Keratinocyte (primary cell): Measurements from ENCODE around the gene EMX1. TPM values are rescaled to one million over a fixed set of nuclear protein-coding genes. Genes with fewer than 3 reads are reported as not detected.

Experiments used
- DNase-seq: peaks from one replicate; pipeline ENCODE4 v3.0.0-alpha.2; 2011; ENCODE audit warnings: low read depth, missing footprints, low spot score
- FAIRE-seq: peaks from 2 replicates; lab custom pipeline; 2011; peaks lifted over from hg19 to GRCh38; lab: Jason Lieb, UNC
- H2AFZ ChIP-seq: 2 replicates; pipeline ENCODE4 v1.6.0; 2012; ENCODE audit warnings: low read length, control low read depth, inconsistent platforms; ENCODE audit not compliant: control insufficient read depth
- H3K27ac ChIP-seq: 2 replicates; pipeline ENCODE4 v1.5.1; 2011; ENCODE audit warnings: low read length; ENCODE audit not compliant: control insufficient read depth, insufficient read depth
- H3K27me3 ChIP-seq: 3 replicates; pipeline ENCODE4 v1.6.0; 2011; ENCODE audit warnings: low read length; ENCODE audit not compliant: control insufficient read depth, insufficient read depth; ENCODE audit errors: extremely low read depth
- H3K36me3 ChIP-seq, 2 experiments: 2 replicates in 1 of 2; 3 replicates in 1 of 2; pipeline ENCODE4 v1.5.1; 2011; ENCODE audit warnings: low read length in 2 of 2, mild to moderate bottlenecking in 1 of 2; ENCODE audit not compliant: control insufficient read depth in 2 of 2, insufficient read depth in 2 of 2; ENCODE audit errors: extremely low read depth in 1 of 2
- H3K4me1 ChIP-seq: 3 replicates; pipeline ENCODE4 v1.5.1; 2011; ENCODE audit warnings: low read length; ENCODE audit not compliant: control insufficient read depth, insufficient read depth; ENCODE audit errors: extremely low read depth
- H3K4me2 ChIP-seq: 3 replicates; pipeline ENCODE4 v1.6.0; 2011; ENCODE audit warnings: low read depth, low read length; ENCODE audit not compliant: control insufficient read depth, insufficient read depth; ENCODE audit errors: extremely low read depth
- H3K4me3 ChIP-seq, 3 experiments: fragments of 200-600 bp in 1 of 3; sonication (generic) in 1 of 3; 2 replicates in 2 of 3; 3 replicates in 1 of 3; pipeline ENCODE4 v1.5.1; 2011 to 2016; ENCODE audit warnings: low read length in 3 of 3, mild to moderate bottlenecking in 3 of 3, control low read depth in 2 of 3, inconsistent platforms in 1 of 3, low read depth in 1 of 3, mixed read lengths in 1 of 3, mixed run types in 1 of 3, moderate library complexity in 1 of 3; ENCODE audit not compliant: control insufficient read depth in 2 of 3, insufficient read depth in 2 of 3; ENCODE audit errors: extremely low read depth in 1 of 3
- H3K79me2 ChIP-seq: 2 replicates; pipeline ENCODE4 v1.6.0; 2012; ENCODE audit warnings: low read length; ENCODE audit not compliant: control insufficient read depth, insufficient read depth
- H3K9ac ChIP-seq: 3 replicates; pipeline ENCODE4 v1.6.0; 2011; ENCODE audit warnings: low read length; ENCODE audit not compliant: control insufficient read depth, insufficient read depth; ENCODE audit errors: extremely low read depth
- H3K9me1 ChIP-seq: 3 replicates; pipeline ENCODE4 v1.6.0; 2011; ENCODE audit warnings: low read length; ENCODE audit not compliant: control insufficient read depth, insufficient read depth; ENCODE audit errors: extremely low read depth
- H3K9me3 ChIP-seq: 2 replicates; pipeline ENCODE4 v1.5.1; 2012; ENCODE audit warnings: low read depth, low read length; ENCODE audit not compliant: control insufficient read depth
- H4K20me1 ChIP-seq: 3 replicates; pipeline ENCODE4 v1.6.0; 2011; ENCODE audit warnings: low read length; ENCODE audit not compliant: control insufficient read depth, insufficient read depth; ENCODE audit errors: extremely low read depth
- CTCF ChIP-seq, 3 experiments: IDR thresholded peaks in 1 of 3; conservative IDR thresholded peaks in 1 of 3; optimal IDR thresholded peaks in 1 of 3; 2 replicates in 2 of 3; 3 replicates in 1 of 3; pipeline versions ENCODE3 to v1.5.1; 2011; ENCODE audit warnings: low read length in 3 of 3, mild to moderate bottlenecking in 3 of 3, moderate library complexity in 2 of 3, control low read depth in 1 of 3, inconsistent platforms in 1 of 3; ENCODE audit not compliant: insufficient read depth in 2 of 3; ENCODE audit errors: extremely low read depth in 1 of 3
- EZH2 ChIP-seq: IDR thresholded peaks from one replicate; pipeline ENCODE4 v1.6.1; 2012; ENCODE audit warnings: inconsistent platforms, mild to moderate bottlenecking, low read length, moderate library complexity
- dilution Hi-C: fragments of 300-500 bp; cut with MboI; formaldehyde crosslinking; loops from one replicate; pipeline ENCODE4 v1.7.0; 2020; ENCODE audit warnings: low sequenced_read_pairs; ENCODE audit not compliant: extremely low pct_ligation_motif_present
- polyA plus RNA-seq, 5 experiments: library from polyadenylated mRNA; depleted of rRNA in 3 of 5; stranded (reverse) in 3 of 5; stranded (forward) in 1 of 5; unstranded in 1 of 5; fragments of >200 nt; gene quantifications; 1 replicate in 1 of 5; 2 replicates in 3 of 5; 3 replicates in 1 of 5; pipeline versions ENCODE4 v1.2.1 to v1.2.3, GENCODE V29; 2011 to 2012; ENCODE audit warnings: missing spikeins in 2 of 5, low read depth in 1 of 5, low replicate concordance in 1 of 5

The EMX1 gene
- polyA plus RNA-seq, 1 donor (not counting 4 experiments of a cell fraction or from before 2014, with no cell fraction given), result not detected

GRCh38 chr2:72984172-72984671 lies 66.9 kb downstream of the EMX1 start:
- Histone ChIP-seq H3K4me3 (no peak overlapping the region), H3K9ac (no peak overlapping the region), H3K9me1 (no peaks in the 10 kb centered on the region), H3K36me3 (no peaks in the 10 kb centered on the region), H3K27me3 (no peaks in the 10 kb centered on the region), H3K4me2 (no peak overlapping the region), H4K20me1 (no peaks in the 10 kb centered on the region), H3K27ac (no peak overlapping the region), H3K9me3 (no peaks in the 10 kb centered on the region), H3K79me2 (no peaks in the 10 kb centered on the region), H3K4me1 (peaks cover 6% of the 10 kb centered on the region), H2AFZ (no peak overlapping the region)
- no peak for DNase-seq
- dilution Hi-C loops, result no loop called here
- peak; percentile 53 for FAIRE-seq
- TF ChIP-seq CTCF (optimal IDR thresholded peaks at IDR 0.05 in 1 of 3, IDR thresholded peaks at IDR 0.05 in 1 of 3, conservative IDR thresholded peaks at IDR 0.05 in 1 of 3; ENCODE audit: extremely low read depth in 1 of 3, insufficient read depth in 2 of 3, low read length in 3 of 3), result no peak
- TF ChIP-seq EZH2, result no peak

Other genes starting within 250 kb of the EMX1 start
- 35.7 to 43.3 TPM (median 37.3 TPM) in 3 replicates for gene EXOC6B, start 91.5 kb upstream of the EMX1 start, polyA plus RNA-seq
- gene SPR, start 30.1 kb upstream of the EMX1 start, polyA plus RNA-seq, result 25.1 to 33.9 TPM (median 26.0 TPM) in 3 replicates
- 5.1 to 9.9 TPM (median 6.3 TPM) in 3 replicates for gene SFXN5, start 154.2 kb downstream of the EMX1 start, polyA plus RNA-seq
- gene RAB11FIP5, start 195.4 kb downstream of the EMX1 start, polyA plus RNA-seq, result 39.7 to 41.2 TPM (median 40.1 TPM) in 3 replicates